Loucy (cell line): ENCODE measurements around the gene NRBP1.

Experiments
- CTCF ChIP-seq: fragments of 200-600 bp; sonication (generic); conservative IDR thresholded peaks from 2 replicates; pipeline ENCODE4 v1.5.1; 2014; ENCODE audit warnings: mild to moderate bottlenecking, antibody characterized with exemption, low read length
- EZH2phosphoT487 ChIP-seq: fragments of 200-600 bp; IDR thresholded peaks from 2 replicates; pipeline ENCODE4 v1.6.1; 2018; ENCODE audit warnings: antibody characterized with exemption, mild to moderate bottlenecking, moderate library complexity, borderline replicate concordance

- no peak for TF ChIP-seq CTCF
- TF ChIP-seq EZH2phosphoT487: no peak
Measured at GRCh38 chr2:27442920-27443282, 14.5 kb downstream of the NRBP1 start.
